Stimulated activated naive B cell treated with anti-CD40 and anti-IgM and Interleukin-4, amounts not matched to agents 10 μg/mL and 1 μg/mL and 100 μg/mL, for 72 hours (primary cell): ENCODE results near the gene CDH23.

Experiments used
- ATAC-seq, 2 donors: fragments of 150-1000 bp; cut with Tn5 transposase; replicated peaks; 2 replicates each; pipeline ENCODE4 v1.10.0; 2021; ENCODE audit warnings: moderate library complexity in 1 of 2
- DNase-seq: peaks from one replicate; pipeline ENCODE4 v3.0.0; 2021
- H3K27ac Mint-ChIP-seq: one replicate; pipeline ENCODE4 v1.8.0; 2022; ENCODE audit warnings: mild to moderate bottlenecking, mixed read lengths
- H3K27me3 Mint-ChIP-seq, 2 donors: one replicate each; pipeline ENCODE4 v1.8.0; 2022; ENCODE audit warnings: mixed read lengths in 2 of 2
- H3K36me3 Mint-ChIP-seq, 2 donors: one replicate each; pipeline ENCODE4 v1.8.0; 2022; ENCODE audit warnings: mixed read lengths in 2 of 2, mild to moderate bottlenecking in 1 of 2
- H3K4me1 Mint-ChIP-seq, 2 donors: one replicate each; pipeline ENCODE4 v1.8.0; 2022; ENCODE audit warnings: mixed read lengths in 2 of 2, mild to moderate bottlenecking in 1 of 2
- H3K4me3 Mint-ChIP-seq, 2 donors: one replicate each; pipeline ENCODE4 v1.8.0; 2022; ENCODE audit warnings: mild to moderate bottlenecking in 2 of 2, mixed read lengths in 2 of 2, moderate library complexity in 1 of 2
- H3K9me3 Mint-ChIP-seq, 2 donors: one replicate each; pipeline ENCODE4 v1.8.0; 2022; ENCODE audit warnings: mixed read lengths in 2 of 2, mild to moderate bottlenecking in 1 of 2

CDH23 gene

GRCh38 chr10:71752391-71753090 is 355.8 kb downstream of the CDH23 start:
- no peak for DNase-seq
- peak overlapping the region in 1 of 2 donors; percentile 20 for H3K4me3 Mint-ChIP-seq
- peaks cover 0 to 2% of the 10 kb centered on the region in 2 donors for H3K9me3 Mint-ChIP-seq
- peak overlapping the region; percentile 44 for H3K27ac Mint-ChIP-seq
- peaks cover 0 to 13% of the 10 kb centered on the region in 2 donors for H3K36me3 Mint-ChIP-seq
- peak in 1 of 2 donors; percentile 13 for ATAC-seq
- H3K27me3 Mint-ChIP-seq, result no peaks in the 10 kb centered on the region
- H3K4me1 Mint-ChIP-seq, result peaks cover 73 to 87% of the 10 kb centered on the region in 2 donors

GRCh38 chr10:71753091-71753959 is 356.6 kb downstream of the CDH23 start:
- no peaks in the 10 kb centered on the region for H3K9me3 Mint-ChIP-seq
- H3K36me3 Mint-ChIP-seq, result peaks cover 0 to 13% of the 10 kb centered on the region in 2 donors
- ATAC-seq, result no peak
- peak overlapping the region; percentile 36 to 44 for H3K4me3 Mint-ChIP-seq
- no peaks in the 10 kb centered on the region for H3K27me3 Mint-ChIP-seq
- H3K27ac Mint-ChIP-seq, result peak overlapping the region; percentile 21
- peaks cover 73 to 87% of the 10 kb centered on the region in 2 donors for H3K4me1 Mint-ChIP-seq
- no peak for DNase-seq

DNA sequence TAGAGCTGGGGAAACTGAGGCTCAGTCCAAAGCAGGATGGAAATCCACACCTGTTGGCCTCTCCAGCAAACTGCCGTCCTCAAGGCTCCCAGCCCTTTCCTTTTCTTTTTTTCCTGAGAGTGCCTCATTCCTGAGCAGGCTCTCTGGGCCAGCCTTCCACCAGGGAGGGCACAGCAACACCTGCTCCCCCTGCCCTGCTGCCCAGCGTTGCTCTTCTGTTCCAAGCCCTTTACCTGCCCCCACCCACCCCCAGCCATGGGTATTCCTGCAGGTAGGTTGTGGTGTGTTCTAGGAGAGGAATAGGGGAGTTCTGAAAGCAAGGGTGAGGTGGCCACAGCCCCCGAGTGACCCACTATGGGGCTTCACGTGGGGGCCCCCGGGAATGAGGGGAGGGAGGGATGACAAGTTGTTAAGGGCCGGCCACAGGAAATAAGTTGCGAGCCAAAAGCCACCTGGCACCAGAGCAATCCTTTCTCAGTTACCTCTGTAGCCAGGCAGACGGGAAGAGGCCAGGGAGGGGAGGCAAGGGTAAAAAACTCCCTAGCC is 357.3 kb downstream of the CDH23 start:
- Mint-ChIP-seq H3K27ac (peak overlapping the region; percentile 47), H3K4me3 (peak overlapping the region in 1 of 2 donors; percentile 36), H3K27me3 (no peaks in the 10 kb centered on the region), H3K4me1 (peaks cover 66 to 80% of the 10 kb centered on the region in 2 donors), H3K36me3 (peaks cover 0 to 10% of the 10 kb centered on the region in 2 donors), H3K9me3 (no peaks in the 10 kb centered on the region)
- no peak for ATAC-seq
- DNase-seq, result no peak

- Mint-ChIP-seq H3K27me3 (no peaks in the 10 kb centered on the region), H3K36me3 (peaks cover 0 to 10% of the 10 kb centered on the region in 2 donors), H3K27ac (no peak overlapping the region), H3K4me1 (peaks cover 63 to 75% of the 10 kb centered on the region in 2 donors), H3K4me3 (no peak overlapping the region), H3K9me3 (no peaks in the 10 kb centered on the region)
- ATAC-seq (no peak), DNase-seq (no peak)
These were observed 357.8 kb downstream of the CDH23 start for GRCh38 chr10:71754562-71754961.

DNA sequence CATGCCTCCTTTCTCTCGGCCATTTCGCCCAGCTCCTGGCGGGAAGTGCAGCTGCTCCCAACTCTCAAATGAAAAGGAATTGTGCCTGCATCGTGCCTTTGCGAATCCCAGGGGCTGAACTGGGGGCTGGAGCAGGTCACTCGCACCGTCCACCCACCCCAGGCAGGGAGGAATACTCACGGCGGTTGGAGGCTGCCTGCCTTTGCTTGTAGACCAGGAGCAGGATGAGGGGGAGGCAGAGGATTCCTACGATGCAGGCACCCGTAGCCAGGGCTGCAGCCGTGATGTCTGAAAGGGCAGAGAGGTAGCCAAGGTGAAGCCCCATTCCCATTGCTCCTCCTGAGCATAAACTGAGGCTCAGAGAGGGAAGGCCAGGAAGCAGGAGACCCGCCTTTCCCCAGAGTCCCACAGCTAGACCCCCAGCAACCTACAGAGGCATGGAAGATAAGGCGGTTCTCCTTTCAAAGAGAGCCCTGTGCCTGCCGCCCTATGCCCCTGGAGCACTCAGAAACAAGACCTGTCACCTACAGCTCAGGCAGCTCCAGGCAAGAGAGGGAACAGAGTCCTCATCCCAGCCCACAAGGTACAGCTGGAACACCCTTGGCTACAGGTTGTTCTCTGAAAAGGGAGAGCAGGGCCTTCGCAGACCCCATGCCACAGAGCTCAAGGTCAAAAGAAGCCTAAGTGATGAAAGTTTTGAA is 358.6 kb downstream of the CDH23 start:
- Mint-ChIP-seq H3K4me3 (no peak overlapping the region), H3K9me3 (no peaks in the 10 kb centered on the region), H3K36me3 (peaks cover 0 to 10% of the 10 kb centered on the region in 2 donors), H3K27ac (no peak overlapping the region), H3K27me3 (no peaks in the 10 kb centered on the region), H3K4me1 (peaks cover 56 to 69% of the 10 kb centered on the region in 2 donors)
- DNase-seq (no peak), ATAC-seq (no peak)

DNA sequence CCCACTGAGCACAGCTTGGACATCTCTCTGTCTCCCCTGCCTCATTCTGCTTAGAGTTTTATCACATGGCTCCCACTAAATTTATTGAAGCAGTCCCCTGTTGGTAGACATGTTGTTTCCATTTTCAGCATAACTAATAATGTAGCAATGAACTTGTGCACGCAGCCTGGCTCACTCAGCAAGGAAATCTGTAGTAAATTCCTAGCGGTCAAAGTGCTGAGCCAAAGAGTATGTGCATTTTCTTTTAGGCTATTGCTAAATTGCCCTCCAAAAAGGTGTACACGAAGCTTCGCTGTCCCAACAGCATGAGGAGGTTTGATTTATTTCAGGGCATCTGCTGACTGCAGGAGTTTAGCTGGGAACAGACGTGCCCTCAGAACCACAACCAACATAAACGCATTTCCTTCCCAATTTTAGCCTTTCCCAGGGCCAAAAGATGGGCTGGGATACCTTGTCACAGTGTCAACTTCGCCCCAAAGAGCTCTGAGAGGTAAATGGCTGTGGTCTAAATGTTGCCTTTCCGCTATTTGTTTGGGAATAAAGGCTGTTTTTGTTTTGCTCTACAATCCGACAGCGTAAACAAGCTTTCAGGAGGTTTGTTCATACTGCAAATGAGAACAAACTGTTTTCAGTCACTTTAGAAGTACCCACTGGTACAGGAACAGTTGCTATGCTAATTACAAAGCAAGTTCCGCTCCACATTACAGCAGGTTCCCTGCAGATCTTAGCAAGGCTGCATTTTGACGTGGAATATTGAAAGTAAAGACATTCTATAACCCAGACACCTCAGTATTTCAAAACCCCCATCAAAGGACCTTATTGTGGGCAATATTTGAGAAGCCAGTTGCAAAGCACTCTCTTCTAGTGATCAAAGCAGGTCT is 359.8 kb downstream of the CDH23 start:
- no peak for DNase-seq
- peak overlapping the region; percentile 21 for H3K27ac Mint-ChIP-seq
- no peaks in the 10 kb centered on the region for H3K27me3 Mint-ChIP-seq
- H3K4me3 Mint-ChIP-seq, result peak overlapping the region in 1 of 2 donors; percentile 30
- peaks cover 0 to 14% of the 10 kb centered on the region in 2 donors for H3K36me3 Mint-ChIP-seq
- H3K4me1 Mint-ChIP-seq, result peaks cover 56 to 68% of the 10 kb centered on the region in 2 donors
- H3K9me3 Mint-ChIP-seq, result no peaks in the 10 kb centered on the region
- ATAC-seq, result peak; percentile 75 to 76

GRCh38 chr10:71757399-71757922 is 360.7 kb downstream of the CDH23 start:
- no peaks in the 10 kb centered on the region for H3K9me3 Mint-ChIP-seq
- peak overlapping the region in 1 of 2 donors; percentile 30 for H3K4me3 Mint-ChIP-seq
- peaks cover 0 to 12% of the 10 kb centered on the region in 2 donors for H3K36me3 Mint-ChIP-seq
- peak overlapping the region; percentile 14 for H3K27ac Mint-ChIP-seq
- H3K27me3 Mint-ChIP-seq, result no peaks in the 10 kb centered on the region
- DNase-seq (no peak), ATAC-seq (peak; percentile 13 to 19)
- peaks cover 53 to 64% of the 10 kb centered on the region in 2 donors for H3K4me1 Mint-ChIP-seq

DNA sequence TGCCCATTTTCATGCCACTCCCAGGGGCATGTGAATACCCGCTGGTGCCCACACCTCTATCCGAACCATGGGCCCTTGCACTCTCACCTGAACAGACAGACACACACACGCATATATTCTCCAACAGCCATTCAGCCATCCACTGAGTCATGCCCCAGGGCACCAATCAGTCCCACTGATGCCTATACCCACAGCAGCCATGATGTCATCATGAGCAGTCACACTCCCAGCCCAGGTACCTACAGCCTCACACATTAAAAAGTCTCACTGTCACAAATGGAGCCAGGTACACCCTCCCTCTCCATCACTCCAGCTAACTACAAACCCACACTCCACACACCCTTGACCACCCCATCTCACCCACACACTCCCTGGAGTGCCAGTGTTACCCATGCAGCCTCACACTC is 364.4 kb downstream of the CDH23 start:
- DNase-seq (no peak), ATAC-seq (no peak)
- H3K4me3 Mint-ChIP-seq, result no peak overlapping the region
- peaks cover 0 to 12% of the 10 kb centered on the region in 2 donors for H3K36me3 Mint-ChIP-seq
- no peaks in the 10 kb centered on the region for H3K9me3 Mint-ChIP-seq
- no peaks in the 10 kb centered on the region for H3K27me3 Mint-ChIP-seq
- H3K4me1 Mint-ChIP-seq, result peaks cover 48 to 57% of the 10 kb centered on the region in 2 donors
- no peak overlapping the region for H3K27ac Mint-ChIP-seq

- H3K27me3 Mint-ChIP-seq, result no peaks in the 10 kb centered on the region
- no peak overlapping the region for H3K27ac Mint-ChIP-seq
- ATAC-seq (no peak), DNase-seq (no peak)
- H3K9me3 Mint-ChIP-seq, result no peaks in the 10 kb centered on the region
- H3K36me3 Mint-ChIP-seq, result peaks cover 0 to 12% of the 10 kb centered on the region in 2 donors
- H3K4me1 Mint-ChIP-seq, result peaks cover 44 to 57% of the 10 kb centered on the region in 2 donors
- H3K4me3 Mint-ChIP-seq, result no peak overlapping the region
These were observed 364.9 kb downstream of the CDH23 start for GRCh38 chr10:71761541-71762113.

DNA sequence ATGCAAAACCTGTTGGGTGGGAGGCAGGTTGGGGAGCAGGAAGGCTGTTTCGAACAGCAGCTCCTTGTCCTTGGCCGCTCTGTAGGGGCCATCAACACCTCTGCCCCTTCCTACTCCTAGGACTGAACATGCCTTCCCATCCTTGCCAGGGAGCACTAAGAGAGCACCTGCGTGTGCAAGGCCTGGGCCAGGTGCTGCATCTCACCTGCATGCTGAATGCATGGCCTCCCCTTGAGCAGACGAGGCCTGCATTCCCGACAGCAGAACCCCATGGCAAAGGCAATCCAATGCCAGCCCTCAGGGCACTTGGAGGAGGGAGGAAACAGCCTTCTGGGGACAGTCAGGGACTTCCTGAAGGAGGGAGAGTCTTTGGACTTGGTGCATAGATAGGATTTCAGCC is 365.6 kb downstream of the CDH23 start:
- H3K9me3 Mint-ChIP-seq, result no peaks in the 10 kb centered on the region
- peaks cover 47 to 57% of the 10 kb centered on the region in 2 donors for H3K4me1 Mint-ChIP-seq
- no peak for DNase-seq
- no peak overlapping the region for H3K4me3 Mint-ChIP-seq
- ATAC-seq, result no peak
- H3K27me3 Mint-ChIP-seq, result no peaks in the 10 kb centered on the region
- no peak overlapping the region for H3K27ac Mint-ChIP-seq
- H3K36me3 Mint-ChIP-seq, result peaks cover 0 to 13% of the 10 kb centered on the region in 2 donors

DNA sequence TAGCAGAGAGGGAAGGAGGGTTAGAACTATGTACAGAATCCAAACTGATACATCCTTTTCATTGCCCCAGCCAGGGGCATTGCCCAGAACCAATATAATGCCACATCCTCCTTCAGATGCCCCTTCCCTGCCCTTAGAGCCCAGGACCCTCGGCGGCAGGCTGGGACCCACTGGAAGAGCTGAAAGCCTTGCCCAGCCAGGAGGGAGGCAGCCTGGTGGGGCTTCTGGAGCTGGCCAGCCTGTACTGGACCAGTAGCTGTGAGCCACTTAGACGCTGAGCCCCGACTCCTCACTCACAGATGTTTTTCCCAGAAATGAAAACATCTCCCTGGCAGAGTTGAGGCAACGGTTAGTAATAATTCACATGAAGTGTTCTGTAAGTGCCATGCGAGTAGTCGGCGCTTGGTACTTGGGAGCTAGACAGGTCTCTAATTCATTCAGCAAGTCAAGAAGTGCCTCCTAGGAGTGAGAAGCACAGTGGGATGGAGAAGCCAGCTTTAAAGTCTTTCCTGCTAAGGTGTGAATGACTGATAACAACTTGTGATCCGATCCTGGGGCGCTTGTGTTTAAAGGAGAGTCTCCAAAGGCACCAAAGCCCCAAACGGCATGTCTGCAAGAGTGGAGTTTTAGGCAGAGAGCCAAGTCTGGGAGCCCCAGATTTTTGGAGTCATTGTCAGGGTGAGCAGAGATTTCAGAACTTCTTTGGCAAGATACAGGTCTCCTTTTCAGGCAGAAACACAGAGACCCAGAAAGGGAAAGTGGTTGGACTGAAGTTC is 366.8 kb downstream of the CDH23 start:
- no peak for ATAC-seq
- DNase-seq, result no peak

DNA sequence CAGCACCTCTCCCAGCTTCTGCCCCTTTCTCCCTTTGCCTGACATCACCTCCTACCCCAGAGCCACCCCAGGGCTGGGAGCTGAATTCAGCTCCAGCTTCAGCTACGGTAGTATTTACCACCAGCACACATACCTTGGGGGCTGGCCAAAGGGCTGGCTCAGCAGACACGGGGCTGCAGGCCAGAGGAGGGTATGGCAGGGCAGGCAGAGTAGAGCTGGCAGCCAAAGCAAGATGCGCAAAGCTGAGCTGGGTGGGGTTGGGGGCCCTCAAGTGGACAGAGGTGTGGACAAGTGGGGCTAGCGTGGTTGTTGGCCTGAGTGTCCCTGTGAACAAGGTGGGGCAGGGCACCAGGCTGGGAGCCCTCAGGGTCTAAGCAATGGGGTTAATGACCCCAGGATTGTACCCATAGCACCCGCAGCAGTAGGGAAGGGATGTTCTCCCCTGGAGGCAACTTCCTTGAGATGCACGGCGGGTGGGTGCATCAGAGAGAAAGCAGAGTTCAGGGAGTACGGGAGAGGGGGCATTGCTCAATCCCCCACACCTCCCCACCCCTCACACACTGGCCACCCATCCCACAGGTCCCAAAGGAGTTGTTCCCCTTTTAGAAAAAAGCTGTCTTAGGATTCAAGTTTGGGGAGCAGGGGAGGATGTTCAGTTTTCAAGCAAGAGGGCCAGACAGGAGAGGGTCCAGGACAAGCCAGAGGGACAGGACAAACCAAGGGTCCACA is 368.6 kb downstream of the CDH23 start:
- H3K4me3 Mint-ChIP-seq, result no peak overlapping the region
- DNase-seq (no peak), ATAC-seq (no peak)
- H3K4me1 Mint-ChIP-seq, result peaks cover 52 to 69% of the 10 kb centered on the region in 2 donors
- no peaks in the 10 kb centered on the region for H3K27me3 Mint-ChIP-seq
- H3K27ac Mint-ChIP-seq, result peak overlapping the region; percentile 49
- no peaks in the 10 kb centered on the region for H3K9me3 Mint-ChIP-seq
- peaks cover 0 to 13% of the 10 kb centered on the region in 2 donors for H3K36me3 Mint-ChIP-seq

More for the DNA sequence above, 366.8 kb downstream of the CDH23 start:
- Mint-ChIP-seq H3K9me3 (no peaks in the 10 kb centered on the region), H3K36me3 (peaks cover 0 to 15% of the 10 kb centered on the region in 2 donors), H3K4me3 (no peak overlapping the region), H3K4me1 (peaks cover 45 to 58% of the 10 kb centered on the region in 2 donors), H3K27me3 (no peaks in the 10 kb centered on the region), H3K27ac (peak overlapping the region; percentile 39)
